Measurements from ENCODE around the gene SLC30A4. TPM values are rescaled to one million over a fixed set of nuclear protein-coding genes. Genes with fewer than 3 reads are reported as not detected.
"Not testable (repeated sequence)": the region's sequence is repeated elsewhere in the genome, so short reads cannot be mapped to it uniquely, and the experiment has no call there.

Gene SLC30A4, protein sequence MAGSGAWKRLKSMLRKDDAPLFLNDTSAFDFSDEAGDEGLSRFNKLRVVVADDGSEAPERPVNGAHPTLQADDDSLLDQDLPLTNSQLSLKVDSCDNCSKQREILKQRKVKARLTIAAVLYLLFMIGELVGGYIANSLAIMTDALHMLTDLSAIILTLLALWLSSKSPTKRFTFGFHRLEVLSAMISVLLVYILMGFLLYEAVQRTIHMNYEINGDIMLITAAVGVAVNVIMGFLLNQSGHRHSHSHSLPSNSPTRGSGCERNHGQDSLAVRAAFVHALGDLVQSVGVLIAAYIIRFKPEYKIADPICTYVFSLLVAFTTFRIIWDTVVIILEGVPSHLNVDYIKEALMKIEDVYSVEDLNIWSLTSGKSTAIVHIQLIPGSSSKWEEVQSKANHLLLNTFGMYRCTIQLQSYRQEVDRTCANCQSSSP
- total RNA-seq: 5.8 TPM

GRCh38 chr15:45522328-45523165 is at the start of gene SLC30A4:
Gene SLC30A4, minus strand, starts transcription at chr15:45522755. Its CDS starts 401 bp downstream, at chr15:45522354.
- DNase-seq (ENCODE audit: low spot score): peak; percentile 68

GRCh38 chr15:45555934-45556608 is 33.5 kb upstream of the SLC30A4 start:
- no peak for DNase-seq (ENCODE audit: low spot score)

DNA sequence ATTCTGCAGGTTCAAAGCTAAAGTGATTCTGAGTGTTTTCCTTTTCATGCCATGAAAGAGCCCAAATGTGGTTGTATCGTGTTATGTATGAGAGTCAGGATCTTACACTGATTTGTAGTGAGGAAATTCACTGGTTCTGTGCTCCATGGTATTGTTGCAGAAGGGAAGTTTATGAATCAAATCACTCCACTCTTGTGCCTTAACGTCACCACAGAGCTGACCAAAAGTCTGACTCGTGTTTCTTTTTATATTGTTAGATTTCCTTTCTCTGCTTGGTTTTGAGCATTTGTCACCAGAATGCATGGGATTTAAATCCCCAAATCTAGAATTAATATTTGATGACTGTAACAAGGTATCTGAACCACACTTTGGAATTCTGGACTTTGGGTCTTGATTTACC is 29.1 kb upstream of the SLC30A4 start:
- DNase-seq (ENCODE audit: low spot score): no peak

DNA sequence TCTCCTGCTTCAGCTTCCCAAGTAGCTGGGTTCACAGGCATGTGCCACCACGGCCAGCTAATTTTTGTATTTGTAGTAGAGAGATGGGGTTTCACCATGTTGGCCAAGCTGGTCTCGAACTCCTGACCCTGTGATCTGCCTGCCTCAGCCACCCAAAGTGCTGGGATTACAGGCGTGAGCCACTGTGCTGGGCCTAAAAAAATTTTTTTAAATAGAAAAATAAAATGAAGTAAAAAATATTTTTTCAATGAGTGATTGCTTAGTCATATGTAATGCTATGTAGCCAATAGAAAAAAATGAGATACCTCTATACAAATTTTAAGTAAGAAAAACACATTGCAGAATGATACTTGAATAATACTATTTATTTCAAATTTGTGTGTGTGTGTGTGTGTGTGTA is 27.9 kb upstream of the SLC30A4 start:
- DNase-seq (ENCODE audit: low spot score): no peak

GRCh38 chr15:45549541-45550220 is 27.1 kb upstream of the SLC30A4 start:
- DNase-seq (ENCODE audit: low spot score): no peak

GRCh38 chr15:45548753-45549520 is 26.4 kb upstream of the SLC30A4 start:
- no peak for DNase-seq (ENCODE audit: low spot score)

DNA sequence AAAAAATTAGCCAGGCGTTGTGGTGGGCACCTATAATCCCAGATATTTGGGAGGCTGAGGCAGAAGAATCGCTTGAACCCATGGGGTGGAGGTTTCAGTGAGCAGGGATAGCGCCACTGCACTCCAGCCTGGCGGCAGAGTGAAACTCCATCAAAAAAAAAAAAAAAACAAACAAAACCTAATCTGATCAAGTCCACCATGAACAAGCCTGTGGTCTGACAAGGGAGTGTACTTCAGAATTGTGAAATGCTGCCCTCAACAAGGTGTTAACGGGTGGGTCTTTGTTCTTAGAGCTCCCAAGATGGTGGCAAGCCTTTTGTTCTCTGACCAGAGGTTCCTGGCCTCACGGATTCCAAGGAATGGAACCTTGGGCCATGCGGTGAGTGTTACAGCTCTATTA is 24.2 kb upstream of the SLC30A4 start:
- DNase-seq (ENCODE audit: low spot score): no peak

DNA sequence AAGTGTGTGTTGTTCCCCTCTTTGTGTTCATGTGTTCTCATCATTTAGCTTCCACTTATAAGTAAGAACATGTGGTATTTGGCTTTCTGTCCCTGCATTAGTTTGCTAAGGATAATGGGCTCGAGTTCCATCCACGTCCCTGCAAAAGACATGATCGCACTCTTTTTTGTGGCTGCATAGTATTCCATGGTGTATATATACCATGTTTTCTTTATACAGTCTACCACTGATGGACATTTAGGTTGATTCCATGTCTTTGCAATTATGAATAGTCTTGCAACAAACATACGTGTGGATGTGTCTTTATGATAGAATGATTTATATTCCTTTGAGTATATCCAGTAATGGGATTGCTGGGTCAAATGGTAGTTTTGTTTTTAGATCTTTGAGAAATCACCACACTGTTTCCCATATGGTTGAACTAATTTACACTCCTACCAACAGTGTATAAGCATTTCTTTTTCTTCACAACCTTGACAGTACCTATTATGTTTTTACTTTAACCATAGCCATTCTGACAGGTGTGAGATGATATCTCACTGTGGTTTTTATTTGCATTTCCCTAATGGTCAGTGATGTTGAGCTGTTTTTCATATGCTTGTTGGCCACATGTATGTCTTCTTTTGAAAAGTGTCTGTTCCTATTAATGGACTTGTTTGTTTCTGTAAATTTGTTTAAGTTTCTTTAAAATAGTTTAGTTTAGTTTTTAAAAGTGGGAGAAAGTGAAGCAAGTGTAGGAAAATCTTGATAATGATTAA is 21.9 kb upstream of the SLC30A4 start:
- no peak for DNase-seq (ENCODE audit: low spot score)

DNA sequence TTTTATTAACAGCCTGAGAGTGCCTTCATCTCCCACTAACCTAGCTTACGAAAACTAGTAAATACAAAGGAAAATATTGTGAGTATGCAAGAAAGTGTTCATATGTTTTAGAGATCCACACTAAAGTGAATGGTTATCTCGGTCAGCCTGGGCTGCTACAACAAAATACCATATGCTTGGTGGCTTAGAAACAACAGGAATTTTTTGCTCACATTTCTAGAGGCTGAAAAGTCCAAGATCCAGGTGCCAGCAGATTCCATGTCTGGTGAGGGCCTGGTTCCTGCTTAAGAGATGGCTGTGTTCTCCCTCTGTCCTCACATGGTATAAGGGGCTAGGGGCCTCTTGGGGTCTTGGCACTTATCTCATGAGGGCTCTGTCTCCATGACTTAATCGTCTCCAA is 20.5 kb upstream of the SLC30A4 start:
- no peak for DNase-seq (ENCODE audit: low spot score)

- no peak for DNase-seq (ENCODE audit: low spot score)
These were observed 18.0 kb upstream of the SLC30A4 start for GRCh38 chr15:45540531-45540930.

DNA sequence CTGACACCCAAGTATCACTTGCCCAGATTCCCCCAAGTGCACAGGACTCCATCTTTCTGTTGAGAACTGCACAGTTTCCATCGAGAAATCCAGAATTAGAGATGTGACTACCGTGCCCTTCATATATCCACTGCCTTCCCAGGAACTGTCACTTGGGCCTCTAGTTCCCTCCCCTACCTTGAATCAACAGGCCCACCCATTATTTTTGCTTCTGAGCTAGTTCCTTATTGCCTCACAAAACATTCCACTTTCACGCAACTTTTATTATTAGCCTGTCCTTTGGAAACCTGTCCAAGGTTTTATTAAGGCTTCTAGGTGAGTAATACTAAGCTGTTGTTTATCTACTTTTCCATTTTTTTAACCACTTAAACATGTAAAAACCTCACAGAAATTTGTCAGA is 17.1 kb upstream of the SLC30A4 start:
- no peak for DNase-seq (ENCODE audit: low spot score)

DNA sequence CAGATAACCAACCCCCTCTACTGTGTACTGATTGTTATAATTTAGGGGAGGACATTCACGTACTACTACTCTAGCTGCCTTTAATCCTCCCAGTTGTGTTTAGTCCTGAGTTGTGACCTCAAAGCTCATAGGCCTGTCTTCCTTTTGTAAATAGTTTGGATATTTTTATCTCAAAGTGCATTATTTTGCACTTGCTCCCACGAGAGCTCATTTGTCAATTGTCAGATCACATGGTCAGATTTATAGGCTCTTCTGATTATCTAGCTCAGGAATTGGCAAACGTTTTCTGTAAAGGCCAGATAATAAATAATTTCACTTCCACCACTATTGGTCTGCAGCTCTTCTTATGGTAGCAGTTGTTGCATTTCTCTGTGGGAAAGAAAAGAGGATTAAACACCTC is 14.4 kb upstream of the SLC30A4 start:
- DNase-seq (ENCODE audit: low spot score): no peak

DNA sequence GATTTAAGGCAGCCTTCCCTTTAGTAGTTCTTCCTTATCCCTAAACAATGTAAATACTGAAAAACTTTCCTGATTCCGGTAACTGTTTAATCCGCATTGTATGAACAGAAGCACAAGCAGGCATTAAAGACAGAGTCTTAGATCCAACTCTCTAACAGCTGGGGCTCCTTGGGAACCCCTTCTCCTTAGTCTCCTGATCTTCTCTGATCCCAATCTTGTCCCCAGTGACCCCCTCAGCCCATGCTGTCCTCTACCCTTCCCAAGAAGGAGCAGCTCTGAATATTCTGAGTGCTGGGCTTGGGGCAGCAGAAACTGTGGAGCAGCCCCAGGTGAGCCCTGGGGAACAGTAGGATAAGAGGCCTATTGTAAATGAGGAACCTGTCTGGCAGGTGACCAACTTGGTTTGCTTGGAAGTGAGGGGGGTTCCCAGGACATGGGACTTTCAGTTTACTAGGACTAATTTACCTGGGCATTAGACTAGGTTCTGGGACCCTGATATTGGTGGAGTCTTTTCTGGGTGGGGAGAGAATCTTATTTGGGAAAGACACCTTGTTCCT is 13.0 kb upstream of the SLC30A4 start:
- no peak for DNase-seq (ENCODE audit: low spot score)

- no peak for DNase-seq (ENCODE audit: low spot score)
These were observed 12.3 kb upstream of the SLC30A4 start for GRCh38 chr15:45534821-45535220.

DNA sequence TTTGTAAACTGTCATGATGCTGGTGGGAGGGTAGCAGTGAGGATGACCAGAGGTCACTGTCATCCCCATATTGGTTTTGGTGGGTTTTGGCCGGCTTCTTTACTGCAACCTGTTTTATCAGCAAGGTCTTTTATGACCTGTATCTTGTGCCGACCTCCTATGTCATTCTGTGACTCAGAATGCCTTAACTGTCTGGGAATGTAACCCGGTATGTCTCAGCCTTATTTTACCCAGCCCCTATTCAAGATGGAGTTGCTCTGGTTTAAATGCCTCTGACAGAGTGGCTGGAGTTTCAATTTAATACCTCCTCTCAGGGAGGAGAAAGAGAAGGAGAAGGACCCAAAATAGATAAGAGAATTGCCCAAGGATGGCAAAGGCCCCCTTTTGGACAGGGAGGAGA is 10.3 kb upstream of the SLC30A4 start:
- DNase-seq (ENCODE audit: low spot score): not testable (repeated sequence)

GRCh38 chr15:45529613-45530012 is 7.1 kb upstream of the SLC30A4 start:
- no peak for DNase-seq (ENCODE audit: low spot score)

GRCh38 chr15:45527086-45527485 is 4.5 kb upstream of the SLC30A4 start:
- DNase-seq (ENCODE audit: low spot score): no peak

DNA sequence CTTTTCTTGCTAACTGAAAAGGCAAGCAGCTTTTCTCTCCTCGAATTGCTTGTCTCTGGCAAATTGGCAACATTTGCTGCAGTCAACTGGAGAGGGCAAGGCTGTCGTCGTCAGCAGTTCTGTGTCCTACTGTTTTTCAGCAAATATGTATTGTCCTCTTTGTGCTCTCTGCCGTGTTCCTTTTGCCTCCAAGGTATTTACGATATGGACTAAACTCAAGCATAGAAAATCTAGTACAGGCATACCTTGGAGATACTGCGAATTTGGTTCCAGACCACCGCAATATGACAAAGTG is 558 bp upstream of the SLC30A4 start:
- no peak for DNase-seq (ENCODE audit: low spot score)

DNA sequence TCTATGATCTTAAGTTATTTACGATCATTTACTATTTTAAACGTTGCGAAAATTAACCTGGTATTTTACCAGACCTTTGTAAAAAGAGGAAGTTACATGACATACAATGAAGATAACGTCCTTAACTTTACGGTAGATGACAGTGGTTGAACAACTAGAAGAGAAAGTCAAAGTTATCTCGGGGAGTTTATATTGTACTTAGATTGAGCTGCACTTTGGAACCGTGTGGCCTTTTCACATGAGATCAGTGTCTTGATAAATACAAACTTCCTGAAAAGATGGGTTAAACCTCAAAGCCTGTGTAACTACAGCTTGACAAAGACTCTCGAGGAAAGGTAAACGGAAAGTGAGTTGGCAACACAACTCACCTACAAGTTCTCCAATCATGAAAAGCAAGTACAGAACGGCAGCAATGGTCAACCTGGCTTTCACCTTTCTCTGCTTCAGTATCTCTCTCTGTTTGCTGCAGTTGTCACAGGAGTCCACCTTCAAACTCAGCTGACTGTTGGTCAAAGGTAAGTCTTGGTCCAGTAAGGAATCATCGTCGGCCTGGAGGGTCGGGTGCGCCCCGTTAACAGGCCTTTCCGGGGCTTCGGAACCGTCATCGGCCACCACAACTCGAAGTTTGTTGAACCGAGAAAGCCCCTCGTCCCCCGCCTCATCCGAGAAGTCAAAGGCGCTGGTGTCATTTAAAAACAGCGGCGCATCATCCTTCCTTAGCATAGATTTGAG is 793 bp downstream of the SLC30A4 start:
- no peak for DNase-seq (ENCODE audit: low spot score)

All from ureter (tissue), 1 donor.